GM06990 (cell line): ENCODE data around the gene NLRX1.
A peak's percentile ranks its signal among the peaks of the same experiment; 100 is the strongest.

ENCODE experiments used
- DNase-seq: peaks from one replicate; pipeline ENCODE4 v3.0.0-alpha.2; 2011; ENCODE audit not compliant: insufficient read length; ENCODE audit errors: extremely low read depth
- H3K27me3 ChIP-seq: replicated peaks from 2 replicates; pipeline ENCODE4 v1.6.0; 2011; ENCODE audit warnings: low read length; ENCODE audit not compliant: control insufficient read depth, insufficient read depth
- H3K36me3 ChIP-seq: 2 replicates; pipeline ENCODE4 v1.5.1; 2011; ENCODE audit warnings: low read length; ENCODE audit not compliant: control insufficient read depth, insufficient read depth
- H3K4me3 ChIP-seq: replicated peaks from 2 replicates; pipeline ENCODE4 v1.5.1; 2011; ENCODE audit warnings: low read depth, mild to moderate bottlenecking, control low read depth, low read length
- CTCF ChIP-seq: IDR thresholded peaks from 2 replicates; pipeline ENCODE4 v1.5.1; 2011; ENCODE audit warnings: low read length, control low read depth, mild to moderate bottlenecking, inconsistent platforms; ENCODE audit not compliant: insufficient read depth, poor library complexity, severe bottlenecking

NLRX1 gene

GRCh38 chr11:119168471-119169281 lies at the start of gene NLRX1:
Gene NLRX1 (plus strand): TSS chr11:119168725. CDS start chr11:119171404, 2,679 bp downstream.
- Histone ChIP-seq H3K36me3 (no peaks in the 10 kb centered on the region; the same call in 1 of the 2 replicates), H3K27me3 (no peaks in the 10 kb centered on the region), H3K4me3 (peak within 1 kb of the TSS; percentile 78)
- peak; percentile 97 for TF ChIP-seq CTCF
- DNase-seq, result peak; percentile 84

GRCh38 chr11:119118946-119119345 lies 49.6 kb upstream of the NLRX1 start:
- DNase-seq, result no peak
- no peak for TF ChIP-seq CTCF
- Histone ChIP-seq H3K4me3 (no peak overlapping the region), H3K27me3 (no peaks in the 10 kb centered on the region), H3K36me3 (peaks cover 13% of the 10 kb centered on the region)

- DNase-seq, result no peak
These were observed 47.9 kb upstream of the NLRX1 start for GRCh38 chr11:119120639-119121007.

GRCh38 chr11:119121008-119121810 lies 47.3 kb upstream of the NLRX1 start, which contains the start of gene HINFP:
Gene HINFP (plus strand): TSS chr11:119121580. CDS start chr11:119126945, 5,365 bp downstream.
- no peaks in the 10 kb centered on the region for H3K27me3 ChIP-seq
- DNase-seq, result peak; percentile 100
- TF ChIP-seq CTCF, result no peak
- H3K36me3 ChIP-seq, result peaks cover 7% of the 10 kb centered on the region
- peak within 1 kb of the TSS; percentile 99 for H3K4me3 ChIP-seq

More at GRCh38 chr11:119120639-119121007, 47.9 kb upstream of the NLRX1 start:
- no peaks in the 10 kb centered on the region for H3K27me3 ChIP-seq
- peaks cover 10% of the 10 kb centered on the region for H3K36me3 ChIP-seq
- TF ChIP-seq CTCF, result no peak
- H3K4me3 ChIP-seq, result peak overlapping the region; percentile 57

- Histone ChIP-seq H3K4me3 (peak overlapping the region; percentile 99), H3K27me3 (no peaks in the 10 kb centered on the region), H3K36me3 (peaks cover 7% of the 10 kb centered on the region)
- no peak for DNase-seq
- TF ChIP-seq CTCF, result no peak
These were observed 46.8 kb upstream of the NLRX1 start for GRCh38 chr11:119121811-119122124.
